GM19468 (cell line): ENCODE measurements around the gene SLC26A1.
A peak's percentile ranks its signal among the peaks of the same experiment; 100 is the strongest.

ENCODE experiments used
- ATAC-seq: cut with Tn5 transposase; IDR thresholded peaks from one replicate; pipeline ENCODE4 v1.9.1; 2021; ENCODE audit warnings: mild to moderate bottlenecking, moderate library complexity, moderate number of reproducible peaks; ENCODE audit not compliant: unreplicated experiment; ENCODE audit errors: extremely low read depth

The SLC26A1 gene

DNA sequence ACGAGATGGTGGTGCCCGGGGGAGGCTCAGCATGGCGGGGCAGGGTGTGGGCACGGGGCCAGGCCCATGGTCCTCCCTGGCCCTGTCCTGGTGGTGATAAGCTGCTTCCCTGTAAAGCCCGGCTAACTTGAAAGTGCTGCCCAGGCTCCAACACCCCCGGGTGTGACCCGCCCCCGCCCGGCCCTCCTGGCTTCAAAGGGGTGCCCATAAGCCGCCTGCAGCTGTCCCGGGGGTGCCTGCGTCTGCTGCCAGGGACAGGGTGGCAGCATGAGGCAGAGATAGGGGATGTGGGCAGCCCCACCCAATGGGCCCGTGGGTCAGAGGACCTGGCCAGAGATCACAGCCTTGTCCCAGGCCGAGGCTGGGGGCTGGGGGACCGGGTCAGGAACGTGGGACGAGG, 36.3 kb upstream of the SLC26A1 start:
- ATAC-seq: no peak

DNA sequence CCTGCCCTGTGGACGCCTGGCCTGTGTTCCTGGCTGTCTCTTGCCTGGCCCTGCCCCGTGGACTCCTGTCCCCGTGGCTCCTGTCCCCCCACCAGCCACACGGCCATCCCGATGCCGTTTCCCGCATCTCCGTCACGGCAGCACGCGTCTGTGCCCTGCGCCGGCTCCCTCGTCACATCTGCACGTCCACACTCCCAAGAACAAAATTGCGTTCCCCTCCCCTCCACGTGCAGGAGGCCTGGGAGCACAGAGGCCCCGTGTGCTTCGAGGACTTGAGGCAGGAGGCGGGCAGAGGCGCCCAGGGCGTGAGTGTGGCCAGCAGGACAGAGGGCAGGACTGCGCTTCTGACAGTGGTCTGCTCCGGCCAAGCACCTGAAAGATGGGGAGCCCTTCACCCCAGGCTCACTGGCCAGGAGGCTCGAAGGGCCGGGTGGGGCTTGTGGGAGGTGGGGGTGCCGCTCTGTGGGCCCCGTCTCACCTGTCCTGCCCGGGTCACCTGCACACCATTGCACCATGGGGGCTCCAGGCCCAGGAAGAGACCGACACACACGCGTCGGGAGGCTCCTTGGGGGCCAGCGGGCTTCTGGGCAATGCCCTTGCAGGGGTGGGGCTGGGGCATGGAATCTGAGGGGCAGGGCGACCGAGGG, 35.5 kb upstream of the SLC26A1 start:
- ATAC-seq: no peak

DNA sequence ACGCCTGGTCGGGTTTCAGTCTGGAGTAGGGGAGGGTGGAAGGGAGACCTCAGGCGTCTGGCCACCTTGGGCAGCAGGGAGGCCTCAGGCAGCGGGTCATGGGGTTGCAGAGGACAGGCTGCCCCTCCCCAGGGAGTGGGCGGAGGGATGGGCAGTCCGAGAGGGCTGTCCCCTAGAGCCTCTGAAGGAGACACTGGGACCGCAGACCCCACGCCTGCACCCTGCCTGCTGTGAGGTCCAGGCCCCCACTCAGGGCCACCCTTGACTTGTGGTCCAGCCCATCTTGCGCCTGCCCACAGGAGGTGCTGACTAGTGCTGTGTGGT, 34.7 kb upstream of the SLC26A1 start:
- no peak for ATAC-seq

DNA sequence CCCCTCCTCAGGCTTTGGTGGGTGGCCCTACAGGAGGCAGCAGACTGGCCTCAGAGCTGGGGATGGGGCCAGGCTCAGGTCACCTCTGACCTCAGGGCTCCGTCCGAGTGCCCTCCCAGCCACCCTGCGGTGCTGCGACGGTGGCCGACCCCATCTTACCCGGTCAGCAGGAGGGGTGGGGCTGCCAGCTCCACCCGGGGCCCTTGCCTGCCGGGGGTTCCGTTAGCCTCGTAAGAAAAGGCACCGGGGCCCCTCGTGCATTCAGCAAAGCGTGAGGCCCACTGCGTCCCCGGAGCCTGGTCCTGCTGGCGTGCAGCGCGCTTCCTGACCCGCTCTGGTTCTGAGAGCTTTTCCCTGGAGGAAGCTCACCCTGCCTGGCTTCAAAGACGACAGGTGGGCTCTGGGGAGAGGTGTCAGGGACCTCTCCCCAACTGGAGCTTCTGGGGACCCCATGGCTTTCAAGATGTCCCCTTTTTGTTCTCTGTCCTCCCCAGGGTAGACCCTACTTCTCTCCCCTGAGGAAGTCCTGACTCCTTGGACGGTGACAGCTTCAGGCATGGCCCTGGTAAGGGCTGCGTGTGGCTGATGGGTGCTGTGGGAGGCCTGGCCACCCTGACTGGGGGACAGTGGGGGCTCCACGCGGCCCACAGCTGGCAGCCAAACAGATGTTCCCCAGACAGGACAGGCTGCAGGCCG, 34.2 kb upstream of the SLC26A1 start:
- no peak for ATAC-seq

DNA sequence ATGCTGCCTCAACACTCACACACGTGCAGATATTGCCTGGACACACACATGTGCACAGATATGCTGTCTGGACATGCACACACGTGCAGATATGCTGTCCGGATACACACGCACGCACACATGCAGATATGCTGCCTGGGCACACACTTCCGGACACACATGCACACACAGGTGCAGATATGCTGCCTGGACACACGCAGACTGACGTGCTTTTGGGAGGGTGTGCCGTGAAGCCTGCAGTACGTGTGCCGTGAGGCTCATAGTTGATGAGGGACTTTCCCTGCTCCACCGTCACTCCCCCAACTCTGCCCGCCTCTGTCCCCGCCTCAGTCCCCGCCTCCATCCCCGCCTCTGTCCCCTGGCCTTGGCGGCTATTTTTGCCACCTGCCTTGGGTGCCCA, 32.9 kb upstream of the SLC26A1 start:
- no peak for ATAC-seq

DNA sequence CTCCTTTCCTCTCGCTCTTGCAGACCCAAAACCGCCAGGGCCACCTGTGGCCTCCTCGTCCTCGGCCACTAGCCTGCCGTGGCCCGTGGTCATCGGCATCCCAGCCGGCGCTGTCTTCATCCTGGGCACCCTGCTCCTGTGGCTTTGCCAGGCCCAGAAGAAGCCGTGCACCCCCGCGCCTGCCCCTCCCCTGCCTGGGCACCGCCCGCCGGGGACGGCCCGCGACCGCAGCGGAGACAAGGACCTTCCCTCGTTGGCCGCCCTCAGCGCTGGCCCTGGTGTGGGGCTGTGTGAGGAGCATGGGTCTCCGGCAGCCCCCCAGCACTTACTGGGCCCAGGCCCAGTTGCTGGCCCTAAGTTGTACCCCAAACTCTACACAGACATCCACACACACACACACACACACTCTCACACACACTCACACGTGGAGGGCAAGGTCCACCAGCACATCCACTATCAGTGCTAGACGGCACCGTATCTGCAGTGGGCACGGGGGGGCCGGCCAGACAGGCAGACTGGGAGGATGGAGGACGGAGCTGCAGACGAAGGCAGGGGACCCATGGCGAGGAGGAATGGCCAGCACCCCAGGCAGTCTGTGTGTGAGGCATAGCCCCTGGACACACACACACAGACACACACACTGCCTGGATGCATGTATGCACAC, 31.8 kb upstream of the SLC26A1 start:
- no peak for ATAC-seq

DNA sequence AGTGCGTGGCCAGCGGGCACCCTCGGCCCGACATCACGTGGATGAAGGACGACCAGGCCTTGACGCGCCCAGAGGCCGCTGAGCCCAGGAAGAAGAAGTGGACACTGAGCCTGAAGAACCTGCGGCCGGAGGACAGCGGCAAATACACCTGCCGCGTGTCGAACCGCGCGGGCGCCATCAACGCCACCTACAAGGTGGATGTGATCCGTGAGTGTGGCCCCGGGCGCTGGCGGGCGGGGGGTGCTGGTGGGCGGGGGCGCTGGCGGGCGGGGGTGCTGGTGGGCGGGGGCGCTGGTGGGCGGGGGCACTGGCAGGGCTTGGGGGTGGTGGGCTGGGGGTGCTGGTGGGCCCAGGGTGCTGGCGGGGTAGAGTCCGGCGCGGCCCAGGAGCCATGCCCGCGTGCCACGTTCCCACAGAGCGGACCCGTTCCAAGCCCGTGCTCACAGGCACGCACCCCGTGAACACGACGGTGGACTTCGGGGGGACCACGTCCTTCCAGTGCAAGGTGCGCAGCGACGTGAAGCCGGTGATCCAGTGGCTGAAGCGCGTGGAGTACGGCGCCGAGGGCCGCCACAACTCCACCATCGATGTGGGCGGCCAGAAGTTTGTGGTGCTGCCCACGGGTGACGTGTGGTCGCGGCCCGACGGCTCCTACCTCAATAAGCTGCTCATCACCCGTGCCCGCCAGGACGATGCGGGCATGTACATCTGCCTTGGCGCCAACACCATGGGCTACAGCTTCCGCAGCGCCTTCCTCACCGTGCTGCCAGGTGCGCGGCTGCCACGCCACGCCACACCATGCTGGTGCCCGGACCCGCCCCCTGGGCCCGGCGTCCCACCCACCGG, 30.9 kb upstream of the SLC26A1 start:
- ATAC-seq: no peak

DNA sequence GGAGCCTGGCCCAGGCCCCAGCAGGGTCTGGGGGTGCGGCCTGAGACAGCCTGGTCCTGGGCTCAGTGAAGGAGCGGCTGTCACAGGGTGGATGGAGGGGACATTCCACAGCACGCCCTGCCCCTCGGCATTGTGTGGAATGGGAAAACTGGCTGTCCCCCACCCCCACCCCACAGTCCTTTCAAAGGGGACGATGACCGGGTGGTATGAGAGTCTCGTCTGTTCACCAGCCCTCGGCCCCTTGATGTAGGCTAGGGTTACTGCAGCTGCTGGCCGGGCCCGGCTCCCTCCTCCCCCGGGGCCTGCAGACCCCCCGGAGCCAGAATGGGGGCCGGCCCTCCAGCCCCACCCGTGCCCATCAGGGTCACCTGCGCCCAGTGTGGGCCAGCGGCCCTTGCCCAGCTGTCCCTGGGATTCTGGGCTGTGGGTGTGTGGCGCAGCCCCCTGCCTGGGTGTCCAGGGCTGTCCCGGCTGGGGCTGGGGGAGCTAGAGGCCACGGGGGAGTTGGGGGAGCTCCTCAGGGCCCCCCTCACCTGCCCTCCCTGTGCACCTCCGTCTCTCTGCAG, 30.0 kb upstream of the SLC26A1 start:
- ATAC-seq: no peak

DNA sequence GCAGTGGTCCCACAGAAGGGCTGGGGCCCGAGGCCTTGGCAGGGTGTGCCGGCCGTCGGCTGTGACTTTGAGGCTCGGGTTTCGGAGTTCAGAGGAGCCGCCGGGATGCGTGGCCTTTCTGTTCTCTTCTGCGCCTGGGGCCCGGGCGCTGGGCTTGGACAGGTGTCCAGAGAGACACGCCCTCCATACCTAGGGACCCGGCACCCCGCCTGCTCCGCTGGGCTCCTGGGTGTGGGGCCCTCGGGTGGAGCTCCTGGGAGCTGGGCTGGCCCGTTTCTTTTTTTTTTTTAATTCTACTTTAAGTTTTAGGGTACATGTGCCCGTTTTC, 29.5 kb upstream of the SLC26A1 start:
- no peak for ATAC-seq

DNA sequence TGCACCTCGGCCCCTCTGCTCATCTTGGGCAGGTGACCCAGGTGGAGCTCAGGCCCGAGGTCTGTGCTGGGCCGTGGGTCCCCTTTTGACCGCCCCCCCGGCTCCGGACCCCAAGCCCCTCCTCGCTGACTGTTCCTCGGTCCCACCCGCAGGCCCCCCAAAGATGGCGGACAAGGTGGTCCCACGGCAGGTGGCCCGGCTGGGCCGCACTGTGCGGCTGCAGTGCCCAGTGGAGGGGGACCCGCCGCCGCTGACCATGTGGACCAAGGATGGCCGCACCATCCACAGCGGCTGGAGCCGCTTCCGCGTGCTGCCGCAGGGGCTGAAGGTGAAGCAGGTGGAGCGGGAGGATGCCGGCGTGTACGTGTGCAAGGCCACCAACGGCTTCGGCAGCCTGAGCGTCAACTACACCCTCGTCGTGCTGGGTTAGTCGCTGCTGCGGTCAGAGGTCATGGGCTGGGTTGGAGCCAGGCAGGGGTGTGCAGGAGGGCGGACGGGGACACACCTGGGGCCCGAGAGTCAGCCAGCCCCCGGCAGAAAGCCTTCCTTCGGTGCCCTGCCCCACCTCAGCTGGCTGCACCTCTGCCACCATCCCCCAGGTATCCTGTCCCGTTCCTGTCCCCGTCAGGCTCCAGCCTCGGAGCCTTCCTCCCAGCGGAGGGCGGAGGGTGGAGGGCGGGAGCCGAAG, 29.0 kb upstream of the SLC26A1 start:
- no peak for ATAC-seq

DNA sequence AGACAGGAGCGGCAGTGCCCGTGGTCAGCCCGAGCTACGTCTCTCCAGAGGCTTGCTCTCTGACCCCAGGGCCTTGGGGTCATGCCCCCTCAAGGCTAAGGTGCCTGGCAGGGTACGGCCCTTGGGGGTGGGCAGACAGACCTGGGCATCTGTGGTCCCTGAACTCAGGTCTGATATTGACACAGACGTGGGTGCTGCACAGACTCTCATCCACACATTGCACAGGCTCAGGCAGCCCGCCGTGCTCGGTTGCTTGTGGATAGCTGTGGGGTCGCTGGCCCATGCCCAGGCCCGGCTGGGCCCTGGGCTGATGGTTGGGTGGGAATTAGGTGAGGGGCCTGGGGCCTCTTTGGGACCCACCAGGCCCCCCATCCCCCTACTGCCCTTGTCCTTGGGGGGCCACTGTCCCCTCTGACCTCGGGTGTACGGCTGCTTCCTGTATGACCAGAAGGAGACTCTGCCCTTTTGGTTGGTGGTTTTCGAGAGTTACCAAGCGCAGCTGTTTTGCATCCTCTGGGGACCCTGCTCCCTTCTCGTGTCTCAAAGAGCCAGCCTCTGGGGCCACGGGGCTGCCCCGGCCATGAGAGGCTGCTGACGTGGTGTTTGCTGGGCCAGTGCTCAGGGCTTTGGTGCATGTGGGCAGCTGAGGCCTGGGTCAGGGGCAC, 28.3 kb upstream of the SLC26A1 start:
- peak; percentile 50 for ATAC-seq

DNA sequence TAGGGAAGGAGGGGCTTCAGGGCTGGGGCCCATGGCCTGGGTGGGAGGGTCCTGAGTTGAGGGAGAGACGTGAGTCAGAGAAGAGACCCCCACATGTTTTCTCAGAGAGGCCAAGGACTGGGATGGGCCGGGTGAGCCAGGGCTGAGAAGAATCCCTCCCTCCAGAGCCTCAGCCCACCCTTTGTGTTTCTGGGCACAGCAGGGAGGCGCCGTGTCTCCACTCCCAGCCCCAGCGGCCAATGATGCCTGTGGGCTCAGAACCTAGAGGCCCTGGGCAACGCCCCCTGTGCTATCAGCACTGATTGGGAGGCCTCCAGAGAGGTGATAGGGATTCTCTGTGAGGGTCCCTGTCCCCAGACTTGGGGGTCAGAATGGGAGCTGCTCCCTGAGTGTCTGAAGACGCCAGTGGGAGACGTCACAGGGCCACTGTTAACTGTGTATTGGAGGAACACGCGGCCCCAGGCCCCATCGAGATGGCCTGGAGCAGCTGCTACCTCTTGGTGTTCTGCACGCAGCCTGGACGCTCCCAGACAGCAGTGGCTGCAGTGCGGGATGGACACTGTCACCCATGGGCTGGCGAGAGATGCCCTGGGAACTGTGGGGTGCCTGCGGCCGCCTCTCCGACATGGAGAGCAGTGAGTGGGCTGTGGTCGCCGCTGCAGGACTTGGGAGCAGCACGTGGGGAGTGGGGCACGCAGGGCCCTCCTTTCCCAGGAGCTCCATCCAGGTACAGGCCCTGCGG, 26.7 kb upstream of the SLC26A1 start:
- no peak for ATAC-seq

DNA sequence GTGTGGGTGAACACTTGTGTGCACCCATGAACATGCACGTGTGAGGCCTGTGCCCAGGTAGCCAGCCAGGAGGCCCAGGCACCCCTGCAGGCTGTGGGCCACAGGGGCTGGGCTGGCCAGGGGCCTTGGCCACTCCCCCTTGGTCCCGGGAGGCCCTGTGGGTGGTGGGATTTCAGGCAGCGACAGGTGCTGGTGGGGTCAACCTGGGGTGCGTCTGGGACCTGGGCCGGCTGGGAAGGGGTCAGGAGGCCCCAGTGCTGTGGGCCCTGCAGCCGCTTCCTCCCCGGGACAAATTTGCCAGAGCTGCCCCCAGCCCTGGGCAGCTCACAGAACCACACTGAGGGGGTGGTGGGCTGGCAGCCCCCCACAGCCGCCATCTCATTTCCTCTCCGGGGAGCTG, 26.1 kb upstream of the SLC26A1 start:
- ATAC-seq: no peak

DNA sequence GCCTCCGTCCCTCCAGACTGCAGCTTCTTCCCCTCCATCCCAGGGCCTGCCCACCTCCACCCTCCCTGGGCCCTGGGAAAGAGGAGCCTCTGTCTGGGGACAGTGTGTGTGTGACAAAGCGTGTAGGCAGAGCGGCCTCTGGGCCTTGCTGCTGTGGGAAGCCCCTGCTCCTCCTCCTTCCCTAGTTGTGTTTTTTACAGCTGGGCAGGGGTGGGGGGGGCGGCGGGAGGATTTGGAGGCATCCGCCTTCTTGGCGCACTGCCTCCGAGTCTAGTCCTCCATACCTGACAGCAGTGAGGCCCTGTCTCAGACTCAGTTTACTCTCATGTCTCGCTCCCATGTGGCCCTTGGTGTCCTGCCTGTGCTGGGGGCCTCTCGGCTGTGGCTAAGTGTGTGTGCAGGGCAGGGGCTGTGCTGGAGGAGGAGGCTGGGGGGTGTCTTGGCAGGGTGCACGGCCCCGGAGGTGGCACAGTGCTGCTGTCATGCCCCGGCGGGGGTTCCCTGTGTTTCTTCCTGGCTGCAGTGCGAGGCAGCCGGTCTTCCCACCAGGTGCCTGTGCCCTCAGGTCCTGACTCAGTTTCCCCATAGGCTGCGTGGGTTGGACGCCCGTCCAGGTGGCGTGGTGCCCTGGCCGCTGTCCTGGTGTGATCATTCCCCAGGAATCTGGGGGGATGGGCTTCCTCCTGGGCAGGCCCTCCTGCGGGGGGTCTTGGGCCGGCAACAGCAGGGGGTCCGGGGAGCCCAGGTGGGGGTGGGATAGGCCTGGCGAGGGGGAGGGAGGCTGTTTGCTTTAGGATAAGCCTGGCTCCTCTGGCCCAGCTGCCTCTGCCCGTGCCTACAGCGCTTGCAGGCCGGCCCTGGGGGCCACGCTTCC, 25.2 kb upstream of the SLC26A1 start:
- no peak for ATAC-seq

DNA sequence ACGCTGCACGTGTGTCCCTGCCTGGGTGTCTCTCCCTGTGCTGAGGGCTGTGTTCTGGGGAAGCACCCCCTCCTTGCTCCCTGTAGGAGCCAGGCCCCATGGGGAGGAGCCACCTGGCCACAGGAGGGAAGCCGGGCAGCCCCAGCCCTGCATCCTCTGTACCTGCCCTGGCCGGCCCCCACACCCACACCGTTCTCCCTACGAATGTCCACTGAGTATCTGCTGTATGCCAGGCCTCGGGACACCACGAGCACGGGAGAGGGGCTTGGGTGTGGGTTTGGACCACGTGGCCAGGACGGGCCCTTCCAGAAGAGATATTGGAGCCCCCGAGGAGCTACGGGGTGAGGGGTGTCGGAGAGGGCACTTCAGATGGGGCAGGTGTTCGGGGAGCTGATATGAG, 24.5 kb upstream of the SLC26A1 start:
- ATAC-seq: no peak

DNA sequence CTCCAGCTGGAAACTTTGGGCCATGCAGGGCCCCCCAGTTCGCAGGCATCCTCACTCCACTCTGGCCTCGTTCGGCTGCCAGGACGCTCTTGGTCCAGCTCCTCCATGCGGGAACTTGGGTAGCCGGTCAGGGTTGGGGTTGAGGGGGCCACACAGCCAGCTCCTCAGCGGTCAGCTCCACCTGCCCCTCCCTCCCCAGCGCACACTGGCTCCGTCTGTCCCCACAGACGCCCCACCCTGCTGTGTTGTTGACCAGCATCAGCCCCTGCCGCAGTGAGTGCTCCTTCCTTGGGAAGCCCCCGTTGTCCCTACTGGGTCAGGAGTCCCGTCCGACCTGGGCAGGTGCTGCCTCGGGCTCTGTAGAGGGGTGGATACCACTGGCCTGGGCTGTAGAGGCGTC, 24.0 kb upstream of the SLC26A1 start:
- ATAC-seq: no peak

DNA sequence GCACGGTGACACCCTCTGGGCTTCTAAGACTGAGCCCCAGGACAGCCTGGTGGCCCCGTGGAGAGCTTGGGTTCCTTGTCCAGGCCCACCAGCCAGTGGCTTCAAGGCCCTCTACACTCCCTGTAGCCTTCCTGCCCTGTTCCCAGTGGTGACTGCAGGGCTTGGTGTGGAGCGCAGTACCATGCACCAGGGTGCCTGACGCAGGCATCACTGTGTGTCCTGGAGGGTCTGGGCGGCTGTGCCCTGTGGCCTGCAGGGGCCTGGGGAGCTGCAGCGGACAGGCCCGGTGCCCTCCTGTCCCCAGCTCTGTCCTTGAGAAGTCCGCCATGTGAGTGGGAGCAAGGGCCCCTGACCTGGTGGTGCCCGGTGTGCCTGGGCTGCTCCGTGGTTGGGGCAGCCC, 22.5 kb upstream of the SLC26A1 start:
- no peak for ATAC-seq

DNA sequence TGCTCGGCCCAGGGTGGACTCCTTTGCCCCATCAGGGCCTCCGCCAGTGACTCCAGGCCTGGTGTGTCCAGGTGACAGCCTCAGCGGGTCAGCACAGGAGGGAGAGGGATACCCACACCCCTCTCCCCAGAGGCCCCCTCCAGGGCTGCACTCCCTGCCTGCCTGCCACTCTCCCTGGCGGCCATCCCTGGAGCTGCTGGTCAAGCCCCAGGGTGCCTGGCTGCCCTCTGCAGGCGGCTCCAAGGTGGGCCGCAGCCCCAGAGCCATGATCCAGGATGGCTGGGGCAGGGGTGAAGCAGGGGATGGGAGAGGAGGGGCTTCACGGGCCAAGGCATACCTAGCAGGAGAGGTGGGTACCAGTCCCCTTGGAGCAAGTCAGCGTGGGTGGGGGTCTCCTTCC, 22.0 kb upstream of the SLC26A1 start:
- no peak for ATAC-seq
